Effector CD4-positive, alpha-beta T cell (primary cell): ENCODE measurements around the gene EEF1AKMT4.

Experiments used
- DNase-seq: peaks from one replicate; pipeline ENCODE4 v3.0.0-alpha.2; 2020

The EEF1AKMT4 gene

DNA sequence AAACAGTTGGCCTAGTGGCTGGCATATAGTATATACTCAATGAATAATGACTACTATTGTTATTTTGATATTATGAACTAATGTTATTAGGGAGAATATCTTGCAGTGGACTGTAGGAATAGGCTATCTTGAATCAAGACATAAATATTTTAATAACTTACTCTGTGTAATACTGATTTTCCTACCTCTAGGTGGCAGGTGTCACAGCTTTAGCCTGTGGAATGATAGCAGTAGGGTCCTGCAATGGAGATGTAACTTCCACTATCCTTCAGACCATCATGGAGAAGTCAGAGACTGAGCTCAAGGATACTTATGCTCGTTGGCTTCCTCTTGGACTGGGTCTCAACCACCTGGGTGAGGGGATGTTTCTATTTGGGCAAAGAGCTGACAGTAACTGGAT, 56.1 kb downstream of the EEF1AKMT4 start:
- no peak for DNase-seq

DNA sequence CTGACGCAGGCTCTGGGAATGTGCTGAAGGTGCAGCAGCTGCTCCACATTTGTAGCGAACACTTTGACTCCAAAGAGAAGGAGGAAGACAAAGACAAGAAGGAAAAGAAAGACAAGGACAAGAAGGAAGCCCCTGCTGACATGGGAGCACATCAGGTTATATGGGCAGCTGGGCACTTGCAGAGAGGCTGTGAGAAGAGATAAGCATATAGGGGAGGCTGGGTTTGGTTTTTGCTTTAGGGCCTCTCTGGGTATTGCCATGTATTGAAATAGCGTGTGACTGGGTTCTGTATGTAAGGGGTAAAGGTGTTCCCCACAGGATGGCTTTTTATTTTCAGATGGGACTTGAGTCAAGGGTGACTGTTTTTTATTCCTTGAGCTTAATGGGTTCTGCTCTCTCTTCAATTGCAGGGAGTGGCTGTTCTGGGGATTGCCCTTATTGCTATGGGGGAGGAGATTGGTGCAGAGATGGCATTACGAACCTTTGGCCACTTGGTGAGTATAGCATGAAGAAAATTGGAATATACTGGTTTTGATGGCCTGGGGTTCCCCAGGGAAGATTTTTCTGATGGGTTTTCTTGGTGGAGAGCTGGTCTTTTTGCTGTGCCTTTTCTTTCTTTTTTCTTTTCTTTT, 57.0 kb downstream of the EEF1AKMT4 start:
- DNase-seq = no peak

DNA sequence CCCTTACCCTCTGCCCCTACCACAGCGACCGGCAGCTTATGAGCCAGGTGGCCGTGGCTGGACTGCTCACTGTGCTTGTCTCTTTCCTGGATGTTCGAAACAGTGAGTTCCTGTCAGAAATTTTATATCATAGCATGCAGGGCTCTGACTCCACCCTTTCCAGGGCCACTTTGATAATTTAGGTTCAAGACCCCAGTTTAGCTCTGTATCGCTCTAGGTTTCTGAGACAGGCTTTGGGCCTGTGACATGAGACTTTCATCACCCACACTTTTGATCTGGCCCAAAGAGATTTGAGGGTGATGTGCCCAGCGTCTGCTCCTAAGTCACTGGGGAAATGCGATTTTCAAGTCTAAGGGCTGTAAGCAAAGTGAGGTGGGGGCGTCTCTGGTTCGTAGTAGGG, 58.4 kb downstream of the EEF1AKMT4 start:
- DNase-seq = no peak
